Fibroblast of upper back skin (primary cell): ENCODE measurements around the gene BCAS3.

Experiments
- DNase-seq: peaks from one replicate; pipeline ENCODE4 v3.0.0-alpha.2; 2013

BCAS3 gene

GRCh38 chr17:61331178-61331577, 653.5 kb downstream of the BCAS3 start:
- DNase-seq: no peak

GRCh38 chr17:61331886-61332285, 654.2 kb downstream of the BCAS3 start:
- DNase-seq: no peak

GRCh38 chr17:61333136-61333535, 655.5 kb downstream of the BCAS3 start:
- DNase-seq: no peak

- DNase-seq: no peak
Measured at GRCh38 chr17:61334673-61335072, 657.0 kb downstream of the BCAS3 start.

GRCh38 chr17:61335105-61335844, 657.6 kb downstream of the BCAS3 start:
- DNase-seq: no peak

GRCh38 chr17:61335845-61336655, 658.4 kb downstream of the BCAS3 start:
- no peak for DNase-seq

- DNase-seq: no peak
Measured at GRCh38 chr17:61337290-61337689, 659.6 kb downstream of the BCAS3 start.

GRCh38 chr17:61338000-61338798, 660.5 kb downstream of the BCAS3 start:
- peak; percentile 75 for DNase-seq

- DNase-seq: no peak
Measured at GRCh38 chr17:61338874-61339478, 661.3 kb downstream of the BCAS3 start.

- DNase-seq: no peak
Measured at GRCh38 chr17:61340431-61341209, 663.0 kb downstream of the BCAS3 start.

GRCh38 chr17:61343576-61343975, 665.9 kb downstream of the BCAS3 start:
- DNase-seq: no peak

- no peak for DNase-seq
Measured at GRCh38 chr17:61345061-61345460, 667.4 kb downstream of the BCAS3 start.

- no peak for DNase-seq
Measured at GRCh38 chr17:61345825-61346666, 668.4 kb downstream of the BCAS3 start.

GRCh38 chr17:61349350-61349749, 671.7 kb downstream of the BCAS3 start:
- no peak for DNase-seq

- DNase-seq: no peak
Measured at GRCh38 chr17:61351745-61352407, 674.2 kb downstream of the BCAS3 start.

- DNase-seq: peak; percentile 12
Measured at GRCh38 chr17:61352408-61352770, 674.7 kb downstream of the BCAS3 start.

GRCh38 chr17:61352781-61353491, 675.3 kb downstream of the BCAS3 start:
- DNase-seq: no peak

GRCh38 chr17:61353615-61354014, 676.0 kb downstream of the BCAS3 start:
- no peak for DNase-seq

- DNase-seq: no peak
Measured at GRCh38 chr17:61354895-61355874, 677.5 kb downstream of the BCAS3 start.
